ENCODE results near the gene OXNAD1. TPM values are rescaled to one million over a fixed set of nuclear protein-coding genes. Genes with fewer than 3 reads are reported as not detected.

OXNAD1 gene
- total and polyA plus RNA-seq, 4 donors: 2.4 to 10.3 (median 5.6) TPM

- WGBS, 2 donors: 99 to 100% methylated on average over 2 of the region's 2 CpGs
- no peaks in the 10 kb centered on the region for H3K36me3 ChIP-seq (ENCODE audit: control insufficient read depth in 1 of 2, insufficient read depth in 2 of 2, low read length in 1 of 2)
- H3K4me3 ChIP-seq (ENCODE audit: low read length in 2 of 2): no peak overlapping the region
- no peaks in the 10 kb centered on the region for H3K4me1 ChIP-seq (ENCODE audit: control insufficient read depth in 1 of 2, insufficient read depth in 2 of 2, low read length in 2 of 2)
- DNase-seq (no peak), ATAC-seq (ENCODE audit: low FRiP score) (no peak)
- H3K27me3 ChIP-seq (ENCODE audit: control insufficient read depth in 1 of 2, insufficient read depth in 2 of 2, low read length in 1 of 2): no peaks in the 10 kb centered on the region
- H3K27ac ChIP-seq (ENCODE audit: low read depth in 1 of 2, low read length in 2 of 2): no peak overlapping the region
- no peaks in the 10 kb centered on the region for H3K9me3 ChIP-seq (ENCODE audit: control insufficient read depth, low read length)
- intact Hi-C loops (cut with DNase I): no loop called here
Observed at GRCh38 chr3:16231983-16232382, 33.0 kb upstream of the OXNAD1 start.

DNA sequence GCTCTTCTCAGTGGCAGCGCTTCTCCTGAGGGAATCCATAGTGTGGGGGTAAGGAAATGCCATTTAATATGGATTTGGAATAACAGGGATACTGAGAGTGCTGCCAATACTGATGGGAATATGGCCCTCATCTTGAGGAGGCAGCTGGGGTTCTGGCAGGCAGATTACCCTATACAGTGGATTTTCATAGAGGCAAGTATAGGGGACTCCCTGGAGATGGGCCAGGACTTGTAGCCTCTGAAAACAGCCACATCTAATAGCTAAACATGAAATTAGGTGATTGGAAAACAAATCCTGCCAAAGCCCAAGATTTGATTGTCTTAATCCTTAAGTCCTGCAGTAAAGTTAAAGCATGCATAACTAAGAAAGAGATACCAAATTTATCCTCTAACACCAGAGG is 31.2 kb upstream of the OXNAD1 start:
- no peak overlapping the region for H3K4me3 ChIP-seq (ENCODE audit: low read length in 2 of 2)
- H3K36me3 ChIP-seq (ENCODE audit: control insufficient read depth in 1 of 2, insufficient read depth in 2 of 2, low read length in 1 of 2): no peaks in the 10 kb centered on the region
- ATAC-seq (ENCODE audit: low FRiP score) (no peak), DNase-seq (no peak)
- H3K27me3 ChIP-seq (ENCODE audit: control insufficient read depth in 1 of 2, insufficient read depth in 2 of 2, low read length in 1 of 2): no peaks in the 10 kb centered on the region
- no peaks in the 10 kb centered on the region for H3K4me1 ChIP-seq (ENCODE audit: control insufficient read depth in 1 of 2, insufficient read depth in 2 of 2, low read length in 2 of 2)
- no peaks in the 10 kb centered on the region for H3K9me3 ChIP-seq (ENCODE audit: control insufficient read depth, low read length)
- no peak overlapping the region for H3K27ac ChIP-seq (ENCODE audit: low read depth in 1 of 2, low read length in 2 of 2)
- intact Hi-C loops (cut with DNase I): no loop called here
- 97 to 100% methylated on average over 1 of the region's 1 CpG for WGBS, 2 donors

DNA sequence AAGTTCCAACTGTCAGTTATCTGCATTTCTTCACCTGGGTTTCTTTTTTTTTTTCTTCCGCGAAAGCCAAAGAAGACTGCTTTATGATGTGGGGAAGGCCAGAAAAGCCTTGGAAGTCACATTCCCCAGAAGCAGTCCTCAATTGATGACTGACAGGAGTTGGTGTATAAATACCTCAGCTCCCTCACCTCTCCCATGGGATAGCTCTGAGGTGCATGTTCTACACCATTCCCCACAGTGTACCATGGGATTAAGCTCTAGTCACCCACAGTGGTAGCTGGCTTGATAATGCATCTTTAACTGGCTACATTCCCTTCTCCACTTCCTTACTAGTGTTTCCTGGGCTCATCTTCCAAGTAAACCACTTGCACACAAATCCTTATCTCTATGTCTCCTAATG is 30.7 kb upstream of the OXNAD1 start:
- Histone ChIP-seq H3K4me1 (ENCODE audit: control insufficient read depth in 1 of 2, insufficient read depth in 2 of 2, low read length in 2 of 2) (no peaks in the 10 kb centered on the region), H3K27me3 (ENCODE audit: control insufficient read depth in 1 of 2, insufficient read depth in 2 of 2, low read length in 1 of 2) (no peaks in the 10 kb centered on the region), H3K9me3 (ENCODE audit: control insufficient read depth, low read length) (no peaks in the 10 kb centered on the region), H3K36me3 (ENCODE audit: control insufficient read depth in 1 of 2, insufficient read depth in 2 of 2, low read length in 1 of 2) (no peaks in the 10 kb centered on the region), H3K4me3 (ENCODE audit: low read length in 2 of 2) (no peak overlapping the region), H3K27ac (ENCODE audit: low read depth in 1 of 2, low read length in 2 of 2) (no peak overlapping the region)
- DNase-seq: no peak
- intact Hi-C loops (cut with DNase I): no loop called here
- WGBS, 2 donors: 99 to 100% methylated on average over 2 of the region's 2 CpGs
- ATAC-seq (ENCODE audit: low FRiP score): no peak

- Histone ChIP-seq H3K9me3 (ENCODE audit: control insufficient read depth, low read length) (no peaks in the 10 kb centered on the region), H3K36me3 (ENCODE audit: control insufficient read depth in 1 of 2, insufficient read depth in 2 of 2, low read length in 1 of 2) (no peaks in the 10 kb centered on the region), H3K27ac (ENCODE audit: low read depth in 1 of 2, low read length in 2 of 2) (no peak overlapping the region), H3K27me3 (ENCODE audit: control insufficient read depth in 1 of 2, insufficient read depth in 2 of 2, low read length in 1 of 2) (no peaks in the 10 kb centered on the region), H3K4me1 (ENCODE audit: control insufficient read depth in 1 of 2, insufficient read depth in 2 of 2, low read length in 2 of 2) (no peaks in the 10 kb centered on the region), H3K4me3 (ENCODE audit: low read length in 2 of 2) (no peak overlapping the region)
- ATAC-seq (ENCODE audit: low FRiP score) (no peak), DNase-seq (no peak)
- intact Hi-C loops (cut with DNase I): no loop called here
- 85 to 88% methylated on average over 4 of the region's 4 CpGs for WGBS, 2 donors
Observed at GRCh38 chr3:16236030-16236639, 28.9 kb upstream of the OXNAD1 start.

- H3K27ac ChIP-seq (ENCODE audit: low read depth in 1 of 2, low read length in 2 of 2): no peak overlapping the region
- intact Hi-C loops (cut with DNase I): no loop called here
- H3K4me1 ChIP-seq (ENCODE audit: control insufficient read depth in 1 of 2, insufficient read depth in 2 of 2, low read length in 2 of 2): no peaks in the 10 kb centered on the region
- H3K4me3 ChIP-seq (ENCODE audit: low read length in 2 of 2): no peak overlapping the region
- ATAC-seq (ENCODE audit: low FRiP score): peak; percentile 60
- WGBS, 2 donors: 3 to 4% methylated on average over 3 of the region's 3 CpGs
- no peaks in the 10 kb centered on the region for H3K27me3 ChIP-seq (ENCODE audit: control insufficient read depth in 1 of 2, insufficient read depth in 2 of 2, low read length in 1 of 2)
- no peak for DNase-seq
- no peaks in the 10 kb centered on the region for H3K36me3 ChIP-seq (ENCODE audit: control insufficient read depth in 1 of 2, insufficient read depth in 2 of 2, low read length in 1 of 2)
- no peaks in the 10 kb centered on the region for H3K9me3 ChIP-seq (ENCODE audit: control insufficient read depth, low read length)
Observed at GRCh38 chr3:16236856-16237393, 28.1 kb upstream of the OXNAD1 start.

DNA sequence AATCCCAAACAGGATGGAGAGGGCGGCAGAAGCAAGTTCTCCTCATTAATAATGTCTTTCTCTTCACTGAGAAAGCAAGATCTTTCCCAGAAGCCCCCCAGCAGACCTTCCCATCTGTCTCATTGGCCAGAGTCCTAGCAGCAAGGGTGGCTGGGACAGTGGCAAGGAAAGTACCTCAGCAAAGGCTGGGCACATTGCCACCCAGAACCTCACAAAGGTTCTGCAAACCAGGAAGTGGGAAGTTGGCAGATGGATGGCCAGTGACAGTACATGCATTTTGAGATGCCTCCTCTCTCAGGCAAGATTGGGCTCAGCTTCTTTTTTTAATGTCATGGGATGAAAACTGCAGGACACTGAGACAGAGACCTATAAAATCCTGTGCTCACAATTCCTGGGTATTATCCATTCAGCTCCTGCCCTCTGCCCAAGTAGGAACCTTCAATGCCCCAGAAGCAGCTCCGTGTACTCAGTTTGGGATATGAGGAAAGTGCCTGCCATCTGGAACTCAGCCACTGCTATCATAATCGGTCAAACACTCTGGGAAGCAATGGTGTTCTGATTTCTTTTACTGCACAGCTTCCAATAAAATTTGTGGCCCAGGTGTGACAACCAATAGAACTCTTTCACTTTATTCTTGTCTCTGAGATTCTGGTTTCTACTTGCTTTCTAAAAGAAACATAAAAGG is 25.8 kb upstream of the OXNAD1 start:
- Histone ChIP-seq H3K36me3 (ENCODE audit: control insufficient read depth in 1 of 2, insufficient read depth in 2 of 2, low read length in 1 of 2) (no peaks in the 10 kb centered on the region), H3K4me3 (ENCODE audit: low read length in 2 of 2) (no peak overlapping the region), H3K4me1 (ENCODE audit: control insufficient read depth in 1 of 2, insufficient read depth in 2 of 2, low read length in 2 of 2) (peaks cover 0 to under 1% of the 10 kb centered on the region in 2 donors), H3K27me3 (ENCODE audit: control insufficient read depth in 1 of 2, insufficient read depth in 2 of 2, low read length in 1 of 2) (no peaks in the 10 kb centered on the region), H3K9me3 (ENCODE audit: control insufficient read depth, low read length) (no peaks in the 10 kb centered on the region), H3K27ac (ENCODE audit: low read depth in 1 of 2, low read length in 2 of 2) (no peak overlapping the region)
- intact Hi-C loops (cut with DNase I): no loop called here
- no peak for ATAC-seq (ENCODE audit: low FRiP score)
- WGBS, 2 donors: 47% methylated on average over 3 of the region's 3 CpGs
- no peak for DNase-seq

DNA sequence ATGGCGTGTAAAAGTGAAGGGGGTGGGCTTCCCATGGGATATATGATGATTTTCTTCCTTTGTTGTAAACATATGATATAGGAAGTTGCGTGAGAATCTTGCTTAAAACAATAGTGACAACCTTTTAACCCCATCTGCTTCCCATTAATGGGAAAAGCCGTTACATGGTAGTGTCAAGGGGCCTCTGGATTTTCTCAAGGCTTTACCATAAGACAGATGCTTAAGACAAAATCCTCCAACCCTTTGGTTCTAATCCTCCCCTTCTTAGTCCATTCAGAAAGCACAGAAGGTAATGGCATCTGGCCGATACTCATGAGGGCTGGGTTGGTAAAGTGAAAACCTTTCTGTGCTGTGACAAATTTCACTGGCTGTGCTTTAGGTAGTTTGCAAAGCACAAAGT is 25.2 kb upstream of the OXNAD1 start:
- Histone ChIP-seq H3K27me3 (ENCODE audit: control insufficient read depth in 1 of 2, insufficient read depth in 2 of 2, low read length in 1 of 2) (no peaks in the 10 kb centered on the region), H3K4me1 (ENCODE audit: control insufficient read depth in 1 of 2, insufficient read depth in 2 of 2, low read length in 2 of 2) (peaks cover 0 to 2% of the 10 kb centered on the region in 2 donors), H3K4me3 (ENCODE audit: low read length in 2 of 2) (no peak overlapping the region), H3K36me3 (ENCODE audit: control insufficient read depth in 1 of 2, insufficient read depth in 2 of 2, low read length in 1 of 2) (no peaks in the 10 kb centered on the region), H3K27ac (ENCODE audit: low read depth in 1 of 2, low read length in 2 of 2) (no peak overlapping the region), H3K9me3 (ENCODE audit: control insufficient read depth, low read length) (no peaks in the 10 kb centered on the region)
- DNase-seq (no peak), ATAC-seq (ENCODE audit: low FRiP score) (no peak)
- intact Hi-C loops (cut with DNase I): no loop called here
- WGBS, 2 donors: 92 to 97% methylated on average over 4 of the region's 4 CpGs

DNA sequence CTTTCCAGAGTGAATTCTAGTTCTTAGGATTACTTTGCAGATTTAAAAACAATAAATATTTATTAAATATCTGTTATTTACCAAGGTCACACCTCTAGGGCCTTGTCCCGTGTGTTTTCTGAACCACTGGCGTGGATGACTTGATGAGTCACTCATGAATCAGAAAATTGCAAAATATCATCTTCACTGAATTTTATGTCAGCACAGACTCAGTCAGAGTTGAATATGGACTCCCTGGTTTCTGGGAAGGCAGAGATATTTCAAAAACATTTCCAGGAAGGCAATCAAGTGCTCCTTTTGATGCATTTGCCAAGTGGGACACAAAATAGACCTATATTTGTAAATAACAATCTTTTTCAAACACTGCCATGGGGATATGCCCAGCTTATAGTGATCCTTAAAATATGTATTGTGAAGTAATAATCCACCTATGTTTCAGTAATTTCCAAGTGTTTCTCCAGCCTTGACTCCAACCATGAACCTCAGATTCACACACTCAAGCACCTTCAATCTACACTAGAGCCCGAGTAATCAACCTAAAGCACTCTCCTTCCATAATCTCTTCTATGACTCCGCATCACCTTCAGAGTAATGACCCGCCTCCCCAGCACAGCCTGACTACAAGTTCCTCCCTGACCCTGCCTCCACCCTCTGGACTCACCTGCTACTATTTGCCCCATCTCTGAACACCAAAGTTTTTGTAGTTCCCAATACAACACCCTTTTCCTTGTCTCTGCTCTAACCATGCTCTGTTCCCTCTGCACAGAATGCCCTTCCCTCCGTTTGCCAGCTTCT is 24.6 kb upstream of the OXNAD1 start:
- no peaks in the 10 kb centered on the region for H3K9me3 ChIP-seq (ENCODE audit: control insufficient read depth, low read length)
- DNase-seq (no peak), ATAC-seq (ENCODE audit: low FRiP score) (peak; percentile 59)
- no peaks in the 10 kb centered on the region for H3K27me3 ChIP-seq (ENCODE audit: control insufficient read depth in 1 of 2, insufficient read depth in 2 of 2, low read length in 1 of 2)
- no peak overlapping the region for H3K27ac ChIP-seq (ENCODE audit: low read depth in 1 of 2, low read length in 2 of 2)
- intact Hi-C loops (cut with DNase I): no loop called here
- 91 to 92% methylated on average over 6 of the region's 6 CpGs for WGBS, 2 donors
- H3K36me3 ChIP-seq (ENCODE audit: control insufficient read depth in 1 of 2, insufficient read depth in 2 of 2, low read length in 1 of 2): no peaks in the 10 kb centered on the region
- H3K4me1 ChIP-seq (ENCODE audit: control insufficient read depth in 1 of 2, insufficient read depth in 2 of 2, low read length in 2 of 2): peaks cover 0 to 2% of the 10 kb centered on the region in 2 donors
- H3K4me3 ChIP-seq (ENCODE audit: low read length in 2 of 2): no peak overlapping the region
